Stimulated activated naive CD8-positive, alpha-beta T cell treated with anti-CD3 and anti-CD28 coated beads, Interleukin-15, Interleukin-2, amounts not matched to agents 100 ng/mL and 50 ng/mL, for 24 hours (primary cell): ENCODE measurements around the gene ATXN10.
A peak's percentile ranks its signal among the peaks of the same experiment; 100 is the strongest.
"Not testable (repeated sequence)": the region's sequence is repeated elsewhere in the genome, so short reads cannot be mapped to it uniquely, and the experiment has no call there.

Experiments
- H3K27ac Mint-ChIP-seq: one replicate; pipeline ENCODE4 v1.8.0; 2021; ENCODE audit warnings: mild to moderate bottlenecking, mixed read lengths
- H3K27me3 Mint-ChIP-seq: one replicate; pipeline ENCODE4 v1.8.0; 2021; ENCODE audit warnings: mixed read lengths
- H3K36me3 Mint-ChIP-seq: one replicate; pipeline ENCODE4 v1.8.0; 2021; ENCODE audit warnings: low read depth, mixed read lengths
- H3K4me1 Mint-ChIP-seq: one replicate; pipeline ENCODE4 v1.8.0; 2021; ENCODE audit warnings: low read depth, mixed read lengths
- H3K4me3 Mint-ChIP-seq: one replicate; pipeline ENCODE4 v1.8.0; 2021; ENCODE audit warnings: mild to moderate bottlenecking, mixed read lengths
- H3K9me3 Mint-ChIP-seq: one replicate; pipeline ENCODE4 v1.8.0; 2021; ENCODE audit warnings: mixed read lengths

The ATXN10 gene, protein sequence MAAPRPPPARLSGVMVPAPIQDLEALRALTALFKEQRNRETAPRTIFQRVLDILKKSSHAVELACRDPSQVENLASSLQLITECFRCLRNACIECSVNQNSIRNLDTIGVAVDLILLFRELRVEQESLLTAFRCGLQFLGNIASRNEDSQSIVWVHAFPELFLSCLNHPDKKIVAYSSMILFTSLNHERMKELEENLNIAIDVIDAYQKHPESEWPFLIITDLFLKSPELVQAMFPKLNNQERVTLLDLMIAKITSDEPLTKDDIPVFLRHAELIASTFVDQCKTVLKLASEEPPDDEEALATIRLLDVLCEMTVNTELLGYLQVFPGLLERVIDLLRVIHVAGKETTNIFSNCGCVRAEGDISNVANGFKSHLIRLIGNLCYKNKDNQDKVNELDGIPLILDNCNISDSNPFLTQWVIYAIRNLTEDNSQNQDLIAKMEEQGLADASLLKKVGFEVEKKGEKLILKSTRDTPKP

DNA sequence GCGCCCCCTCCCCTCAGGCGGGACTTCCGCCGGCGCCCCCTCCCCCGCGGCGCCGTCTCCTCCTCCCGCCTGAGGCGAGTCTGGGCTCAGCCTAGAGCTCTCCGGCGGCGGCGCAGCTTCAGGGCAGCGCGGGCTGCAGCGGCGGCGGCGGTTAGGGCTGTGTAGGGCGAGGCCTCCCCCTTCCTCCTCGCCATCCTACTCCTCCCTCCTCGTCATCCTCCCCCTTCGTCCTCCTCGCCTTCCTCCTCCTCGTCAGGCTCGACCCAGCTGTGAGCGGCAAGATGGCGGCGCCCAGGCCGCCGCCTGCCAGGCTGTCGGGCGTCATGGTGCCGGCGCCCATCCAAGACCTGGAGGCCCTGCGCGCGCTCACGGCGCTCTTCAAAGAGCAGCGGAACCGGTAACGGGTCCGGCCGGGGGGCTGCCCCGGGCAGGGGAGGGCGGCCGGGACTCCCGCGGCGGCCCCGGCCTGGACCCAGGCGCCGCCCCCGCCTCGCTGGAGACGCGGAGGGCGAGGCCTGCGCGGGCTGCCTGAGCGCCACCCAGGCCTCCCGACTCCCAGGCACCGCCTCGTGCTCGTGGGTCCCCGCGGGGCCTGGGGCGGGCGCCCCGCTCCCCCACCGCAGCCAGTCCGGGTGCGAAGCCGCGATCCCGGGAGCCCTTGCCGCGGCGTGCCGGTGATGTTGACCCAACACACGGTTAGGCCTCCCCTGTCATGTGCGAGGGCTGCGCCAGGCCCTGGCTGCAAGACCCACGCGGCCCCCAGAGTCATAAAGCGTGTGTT, at the start of gene ATXN10:
TSS of gene ATXN10 (plus strand) at position 52 of the 781 bp plus-strand sequence. CDS start at position 282, 230 bp downstream.
- Mint-ChIP-seq H3K27me3 (peaks cover 6% of the 10 kb centered on the region), H3K4me1 (peaks cover 35% of the 10 kb centered on the region), H3K36me3 (peaks cover 31% of the 10 kb centered on the region), H3K9me3 (peaks cover 4% of the 10 kb centered on the region), H3K4me3 (peak within 1 kb of the TSS; percentile 90), H3K27ac (peak within 1 kb of the TSS; percentile 91)

DNA sequence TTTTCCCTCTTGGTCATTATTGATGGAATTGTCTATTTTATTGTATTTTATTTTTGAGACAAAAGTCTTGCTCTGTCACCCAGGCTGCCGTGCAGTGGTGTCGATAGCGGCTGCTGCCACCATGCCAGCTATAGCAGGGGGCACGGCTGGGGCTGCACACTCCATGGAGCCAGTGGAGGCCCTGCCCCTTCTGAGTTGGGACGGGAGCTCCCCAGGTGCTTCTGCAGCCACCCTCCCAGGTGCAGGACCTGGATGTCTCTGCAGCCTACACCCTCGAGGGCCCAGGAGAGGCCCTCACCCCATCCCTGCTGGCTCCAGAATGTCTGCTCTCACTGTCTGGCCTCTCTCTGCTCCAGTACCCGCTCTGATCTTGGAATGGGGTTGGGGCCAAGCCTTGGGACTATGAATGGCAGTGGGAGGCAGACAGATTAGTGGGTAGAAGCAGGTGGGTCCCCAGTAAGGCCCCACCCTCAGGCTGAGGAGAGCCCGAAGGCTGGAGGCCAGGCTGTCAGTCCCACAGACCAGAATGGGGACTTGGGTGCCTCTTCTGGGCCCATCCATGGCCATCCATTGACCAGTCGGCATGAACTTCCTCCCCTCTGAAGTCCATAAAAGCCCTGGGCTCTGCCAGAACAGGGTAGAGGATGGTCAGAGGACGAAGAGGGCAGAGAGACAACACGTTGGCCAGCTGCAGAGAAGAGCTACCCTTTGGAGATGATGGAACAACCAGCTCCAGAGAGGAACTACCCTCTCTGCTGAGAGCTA, 49.6 kb upstream of the ATXN10 start:
- no peak overlapping the region for H3K27ac Mint-ChIP-seq
- H3K9me3 Mint-ChIP-seq: no peaks in the 10 kb centered on the region
- peaks cover 4% of the 10 kb centered on the region for H3K27me3 Mint-ChIP-seq
- H3K4me3 Mint-ChIP-seq: no peak overlapping the region
- no peaks in the 10 kb centered on the region for H3K36me3 Mint-ChIP-seq
- H3K4me1 Mint-ChIP-seq: peaks cover 6% of the 10 kb centered on the region

DNA sequence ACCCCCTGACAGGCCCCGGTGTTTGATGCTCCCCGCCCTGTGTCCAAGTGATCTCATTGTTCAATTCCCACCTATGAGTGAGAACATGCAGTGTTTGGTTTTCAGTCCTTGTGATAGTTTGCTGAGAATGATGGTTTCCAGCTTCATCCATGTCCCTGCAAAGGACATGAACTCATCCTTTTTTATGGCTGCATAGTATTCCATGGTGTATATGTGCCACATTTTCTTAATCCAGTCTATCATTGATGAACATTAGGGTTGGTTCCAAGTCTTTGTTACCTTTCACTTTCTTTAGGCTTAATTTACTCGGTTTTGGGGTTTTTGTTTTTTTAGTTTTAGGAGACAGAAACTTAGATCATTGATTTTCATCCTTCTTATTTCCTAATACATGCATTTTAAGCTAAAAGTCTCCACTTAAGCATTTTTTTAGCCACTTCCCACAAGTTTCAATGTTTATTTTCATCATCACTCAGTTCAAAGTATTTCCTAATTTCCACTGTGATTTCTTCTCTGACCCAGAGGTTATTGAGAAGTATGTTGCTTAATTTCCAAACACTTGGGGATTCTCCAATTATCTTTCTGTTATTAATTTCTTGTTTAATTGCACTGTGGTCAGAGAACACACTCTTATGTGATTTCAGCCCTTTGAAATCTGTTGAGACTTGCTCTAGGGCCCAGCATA, 48.0 kb upstream of the ATXN10 start:
- not testable (repeated sequence) for H3K4me1 Mint-ChIP-seq, H3K4me3 Mint-ChIP-seq, H3K27me3 Mint-ChIP-seq, H3K36me3 Mint-ChIP-seq, H3K27ac Mint-ChIP-seq, H3K9me3 Mint-ChIP-seq

DNA sequence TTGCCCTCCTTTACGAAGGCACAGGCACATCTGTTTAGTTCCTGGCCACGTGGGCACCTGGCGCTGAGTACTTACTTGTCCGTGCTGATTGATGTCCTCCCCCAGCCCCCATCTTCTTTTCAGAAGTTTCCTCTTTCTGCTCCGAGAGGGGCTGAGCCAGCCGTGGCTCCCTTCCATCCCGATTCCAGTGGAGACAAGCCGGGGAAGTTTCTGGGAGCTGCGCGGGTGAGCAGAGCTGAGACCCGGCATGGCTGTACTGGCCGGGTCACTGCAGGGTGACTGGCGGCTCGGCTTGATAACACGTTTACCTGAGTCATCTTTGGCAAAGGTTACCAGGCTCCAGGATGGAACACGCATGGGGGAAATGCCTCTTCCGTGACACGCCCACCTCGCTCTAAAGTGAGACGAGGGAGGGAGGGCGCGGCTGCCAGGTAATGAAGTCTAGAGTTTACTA, 45.4 kb upstream of the ATXN10 start:
- no peaks in the 10 kb centered on the region for H3K4me1 Mint-ChIP-seq
- no peaks in the 10 kb centered on the region for H3K9me3 Mint-ChIP-seq
- H3K27me3 Mint-ChIP-seq: peaks cover 19% of the 10 kb centered on the region
- no peak overlapping the region for H3K4me3 Mint-ChIP-seq
- no peak overlapping the region for H3K27ac Mint-ChIP-seq
- H3K36me3 Mint-ChIP-seq: no peaks in the 10 kb centered on the region

DNA sequence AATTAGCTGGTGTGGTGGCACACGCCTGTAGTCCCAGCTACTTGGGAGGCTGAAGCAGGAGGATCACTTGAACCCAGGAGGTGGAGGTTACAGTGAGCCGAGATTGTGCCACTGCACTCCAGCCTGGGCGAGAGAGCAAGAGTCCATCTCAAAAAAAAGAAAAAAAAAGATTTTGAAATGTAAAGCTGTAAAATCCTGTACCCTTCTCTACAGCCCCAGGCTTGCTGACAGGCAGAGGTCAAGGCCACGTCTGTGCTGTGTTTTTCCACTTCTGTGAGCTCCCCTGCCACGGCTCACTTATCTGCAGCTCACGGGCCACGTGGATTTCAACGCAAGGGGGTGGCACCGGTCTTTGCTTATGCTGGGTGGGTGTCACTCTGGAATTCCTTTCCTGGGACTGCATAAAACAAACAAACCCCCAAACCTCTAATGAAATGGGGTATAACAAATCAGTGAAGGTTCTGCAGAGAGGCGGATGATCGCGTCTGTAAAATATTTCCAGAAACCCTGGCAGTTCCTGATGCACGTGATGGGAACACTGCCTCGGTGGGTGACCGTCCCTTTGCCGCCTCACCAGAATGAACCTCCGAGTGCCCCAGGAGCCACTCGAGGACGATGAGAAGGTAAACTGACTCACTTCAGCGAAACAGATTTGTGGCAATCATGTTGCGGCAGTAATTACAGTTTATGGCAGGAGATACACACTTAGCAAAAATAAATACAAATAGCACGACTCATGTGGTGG, 44.0 kb upstream of the ATXN10 start:
- H3K36me3 Mint-ChIP-seq: no peaks in the 10 kb centered on the region
- no peaks in the 10 kb centered on the region for H3K4me1 Mint-ChIP-seq
- no peak overlapping the region for H3K4me3 Mint-ChIP-seq
- peaks cover 33% of the 10 kb centered on the region for H3K27me3 Mint-ChIP-seq
- no peaks in the 10 kb centered on the region for H3K9me3 Mint-ChIP-seq
- H3K27ac Mint-ChIP-seq: no peak overlapping the region

DNA sequence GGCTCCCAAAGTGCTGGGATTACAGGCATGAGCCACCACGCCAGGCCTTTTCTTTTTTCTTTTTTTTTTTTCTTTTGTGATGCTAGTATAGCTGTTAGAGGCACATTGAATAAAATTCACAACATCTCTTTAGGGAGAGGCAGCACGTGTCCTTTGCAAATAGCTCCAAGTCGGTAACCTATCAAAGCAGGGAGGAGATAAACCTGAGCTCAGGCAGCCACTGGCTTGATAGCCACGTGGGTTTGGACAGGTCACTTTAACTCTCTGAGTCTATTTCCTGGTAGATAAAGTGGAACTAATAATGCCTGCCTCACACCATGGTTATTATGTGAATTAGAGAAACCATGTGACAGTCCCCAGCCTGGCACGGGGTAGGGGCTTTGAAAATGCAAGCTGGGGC, 43.1 kb upstream of the ATXN10 start:
- Mint-ChIP-seq H3K4me3 (no peak overlapping the region), H3K4me1 (no peaks in the 10 kb centered on the region), H3K9me3 (no peaks in the 10 kb centered on the region), H3K27ac (no peak overlapping the region), H3K27me3 (peaks cover 39% of the 10 kb centered on the region), H3K36me3 (no peaks in the 10 kb centered on the region)

DNA sequence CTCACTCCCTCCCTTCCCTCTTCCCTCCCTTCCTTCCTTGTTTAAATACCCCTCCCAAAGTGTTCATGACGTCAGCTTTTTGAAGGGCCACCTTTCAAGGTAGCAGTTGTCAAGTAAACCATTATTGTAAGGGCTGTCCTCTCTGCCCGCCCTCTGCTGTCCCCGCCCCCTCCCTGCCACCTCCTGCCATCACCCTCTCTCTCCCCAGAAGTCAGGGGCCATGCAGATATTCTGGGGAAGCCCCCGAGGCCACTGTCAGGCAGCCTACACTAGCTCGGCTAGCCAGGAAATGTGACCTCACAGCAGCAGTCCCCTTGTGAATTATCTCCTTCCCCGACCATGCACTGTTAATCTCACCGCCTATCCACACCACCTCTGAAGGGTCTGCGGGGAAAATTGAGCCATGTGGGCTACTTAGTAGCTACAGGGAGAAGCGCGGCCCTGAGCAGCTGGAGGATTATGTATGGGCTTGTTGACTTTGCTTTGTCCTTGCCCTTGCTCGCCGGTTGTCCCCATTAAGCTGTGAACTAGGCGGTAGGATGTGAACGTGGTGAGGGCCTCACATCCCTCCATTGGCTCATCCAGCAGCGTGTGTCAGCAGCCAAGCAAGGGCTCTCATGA, 42.1 kb upstream of the ATXN10 start:
- H3K27ac Mint-ChIP-seq: no peak overlapping the region
- no peaks in the 10 kb centered on the region for H3K4me1 Mint-ChIP-seq
- no peaks in the 10 kb centered on the region for H3K36me3 Mint-ChIP-seq
- peaks cover 46% of the 10 kb centered on the region for H3K27me3 Mint-ChIP-seq
- H3K4me3 Mint-ChIP-seq: no peak overlapping the region
- no peaks in the 10 kb centered on the region for H3K9me3 Mint-ChIP-seq

DNA sequence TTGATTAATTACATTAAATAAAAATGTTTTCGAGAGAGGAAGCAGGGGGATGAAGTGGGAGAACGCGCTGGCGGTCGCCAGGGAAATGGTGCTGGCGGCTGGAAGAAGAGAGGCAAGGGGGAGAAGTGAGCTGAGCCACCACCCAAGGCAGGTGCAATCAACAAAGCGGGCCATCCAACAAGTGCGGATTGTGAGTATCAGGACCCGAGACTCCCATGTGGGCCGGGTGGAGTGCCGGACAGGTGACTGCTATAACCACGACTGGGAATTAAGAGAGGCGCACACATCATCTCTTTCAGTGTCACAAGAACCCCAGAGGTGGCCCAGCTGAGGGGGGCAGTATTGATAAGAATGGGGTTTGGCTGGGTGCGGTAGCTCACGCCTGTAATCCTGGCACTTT, 41.2 kb upstream of the ATXN10 start:
- Mint-ChIP-seq H3K27ac (no peak overlapping the region), H3K36me3 (no peaks in the 10 kb centered on the region), H3K9me3 (no peaks in the 10 kb centered on the region), H3K27me3 (peaks cover 51% of the 10 kb centered on the region), H3K4me1 (no peaks in the 10 kb centered on the region), H3K4me3 (no peak overlapping the region)

DNA sequence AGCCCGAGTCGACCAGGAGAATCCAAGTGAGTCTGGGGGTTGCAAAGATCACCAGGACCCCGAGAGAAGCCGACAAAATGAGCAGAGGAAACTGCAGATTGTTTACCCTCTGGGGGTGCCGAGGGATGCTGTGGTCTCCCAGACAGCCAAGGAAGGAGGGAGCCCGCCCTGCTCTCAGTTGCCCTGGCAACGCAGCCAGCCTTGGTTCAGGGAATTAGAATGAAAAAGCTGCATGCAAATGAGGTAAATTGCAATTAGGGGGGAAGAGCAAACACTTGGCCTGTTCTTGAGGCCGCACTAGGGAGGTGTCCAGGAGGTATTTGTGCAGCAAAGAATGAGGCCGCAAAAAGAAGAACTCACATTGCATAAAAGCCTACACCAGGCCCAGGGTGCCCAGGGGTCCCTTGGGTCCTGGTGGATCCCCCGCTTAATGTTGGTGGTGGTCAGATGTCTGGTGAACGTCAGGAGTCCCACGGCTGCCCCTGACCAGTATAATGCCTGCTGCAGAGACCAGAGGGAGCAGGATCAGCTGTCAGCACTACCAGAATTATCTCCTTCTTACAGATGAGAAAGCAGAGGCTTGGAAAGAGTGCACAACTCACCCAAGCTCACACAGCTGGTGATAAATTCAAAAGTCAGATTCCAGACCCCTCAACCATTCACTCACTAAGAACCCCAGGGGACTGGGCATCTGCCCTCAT, 40.3 kb upstream of the ATXN10 start:
- no peak overlapping the region for H3K27ac Mint-ChIP-seq

DNA sequence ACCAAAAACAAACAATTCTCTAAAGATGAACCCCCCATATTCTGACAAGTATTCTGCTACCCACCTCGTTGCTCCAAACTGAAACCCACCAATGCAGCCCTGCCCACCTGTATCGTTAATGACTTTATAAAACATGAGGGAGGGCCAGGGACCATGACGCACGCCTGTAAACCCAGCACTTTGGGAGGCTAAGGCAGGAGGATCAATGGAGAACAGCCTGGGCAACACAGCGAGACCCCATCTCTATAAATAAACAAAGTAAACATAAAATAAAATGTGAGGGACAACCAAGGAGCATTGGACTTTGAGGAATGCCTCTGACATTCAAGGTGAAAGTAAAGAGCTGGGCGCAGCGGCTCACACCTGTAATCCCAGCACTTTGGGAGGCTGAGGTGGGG, 39.8 kb upstream of the ATXN10 start:
- no peak overlapping the region for H3K4me3 Mint-ChIP-seq
- H3K27ac Mint-ChIP-seq: no peak overlapping the region
- peaks cover 54% of the 10 kb centered on the region for H3K27me3 Mint-ChIP-seq
- H3K4me1 Mint-ChIP-seq: no peaks in the 10 kb centered on the region
- no peaks in the 10 kb centered on the region for H3K36me3 Mint-ChIP-seq
- H3K9me3 Mint-ChIP-seq: no peaks in the 10 kb centered on the region

More for the DNA sequence above, 40.3 kb upstream of the ATXN10 start:
- Mint-ChIP-seq H3K9me3 (no peaks in the 10 kb centered on the region), H3K27me3 (peaks cover 53% of the 10 kb centered on the region), H3K4me1 (no peaks in the 10 kb centered on the region), H3K36me3 (no peaks in the 10 kb centered on the region), H3K4me3 (no peak overlapping the region)

DNA sequence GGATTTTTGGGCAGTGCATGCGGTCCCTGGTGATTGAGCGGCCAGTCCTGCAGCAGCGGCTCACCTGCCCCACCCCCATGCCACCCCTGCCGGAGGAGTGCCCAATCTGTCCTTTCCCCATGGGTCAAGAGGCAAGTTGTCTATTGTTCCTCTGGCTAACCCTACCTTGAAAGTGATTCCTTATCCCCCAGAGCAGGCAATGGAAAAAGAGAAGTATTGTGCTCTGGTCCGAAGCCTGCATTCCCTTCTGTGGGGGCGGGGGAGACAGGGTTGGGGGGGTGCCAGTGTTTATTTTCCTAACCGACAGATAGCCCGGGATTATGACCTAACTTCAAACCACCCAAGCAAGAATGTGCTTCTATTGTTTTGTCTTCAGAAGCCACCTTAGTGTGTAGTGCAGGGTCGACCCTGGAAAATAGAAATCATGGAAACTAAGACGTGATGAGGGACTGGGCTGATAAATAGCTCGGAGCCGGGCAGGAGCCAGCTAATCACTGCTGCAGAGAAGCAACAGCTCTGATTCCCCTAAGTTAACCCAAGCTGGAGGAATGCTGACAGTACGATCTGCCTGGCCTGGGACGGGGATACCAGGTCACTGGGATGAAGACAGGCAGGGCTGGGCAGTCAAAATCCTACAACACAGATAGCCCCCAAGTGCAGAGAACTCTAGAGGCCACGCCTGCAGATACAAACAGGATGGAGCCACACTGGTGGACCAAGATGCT, 38.7 kb upstream of the ATXN10 start:
- Mint-ChIP-seq H3K9me3 (no peaks in the 10 kb centered on the region), H3K27me3 (peaks cover 58% of the 10 kb centered on the region), H3K4me1 (no peaks in the 10 kb centered on the region), H3K27ac (no peak overlapping the region), H3K4me3 (no peak overlapping the region), H3K36me3 (no peaks in the 10 kb centered on the region)

DNA sequence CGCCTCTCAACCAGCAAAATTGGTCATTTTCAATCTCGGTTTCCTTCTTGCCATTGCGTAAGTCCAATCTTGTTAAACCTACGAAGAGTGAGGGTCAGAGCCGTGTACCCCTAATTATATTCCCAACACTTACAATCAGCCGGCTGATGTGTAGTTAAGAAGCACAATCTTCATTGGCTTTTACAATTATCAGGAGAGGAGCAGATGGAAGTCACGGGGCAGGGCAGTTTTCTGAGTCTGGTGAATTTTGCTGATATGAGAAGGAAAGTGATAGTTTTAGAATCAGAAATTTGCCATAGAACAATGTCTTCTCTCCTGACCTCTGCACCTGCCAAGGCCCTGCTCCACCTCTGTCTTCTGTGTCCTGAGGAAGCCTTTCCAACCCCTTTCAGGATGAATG, 35.0 kb upstream of the ATXN10 start:
- peaks cover 58% of the 10 kb centered on the region for H3K27me3 Mint-ChIP-seq
- no peaks in the 10 kb centered on the region for H3K9me3 Mint-ChIP-seq
- peaks cover 13% of the 10 kb centered on the region for H3K4me1 Mint-ChIP-seq
- no peak overlapping the region for H3K27ac Mint-ChIP-seq
- H3K4me3 Mint-ChIP-seq: no peak overlapping the region
- no peaks in the 10 kb centered on the region for H3K36me3 Mint-ChIP-seq
